Measurements from ENCODE around the gene SURF2.

Gene SURF2

GRCh38 chr9:133404454-133405002 is 48.2 kb downstream of the SURF2 start:
- DNase-seq: no peak

GRCh38 chr9:133405508-133406438 is 49.4 kb downstream of the SURF2 start:
- no peak for DNase-seq

GRCh38 chr9:133406480-133407307 is 50.3 kb downstream of the SURF2 start:
- no peak for DNase-seq

GRCh38 chr9:133408042-133408441 is 51.7 kb downstream of the SURF2 start:
- DNase-seq: no peak
